Measurements from ENCODE around the gene ADCY1. TPM values are rescaled to one million over a fixed set of nuclear protein-coding genes. Genes with fewer than 3 reads are reported as not detected.

ADCY1 gene
- total RNA-seq, 6 donors from 2014 or later, result 0.46 to 4.1 (median 1.2) TPM

GRCh38 chr7:45631569-45631968 lies 57.4 kb downstream of the ADCY1 start:
- no peak for ATAC-seq (ENCODE audit: low FRiP score in 2 of 2)
- Histone ChIP-seq H3K4me1 (no peaks in the 10 kb centered on the region), H3K27ac (no peak overlapping the region), H3K9me3 (peaks cover 0 to 6% (median 0%) of the 10 kb centered on the region in 4 donors), H3K36me3 (no peaks in the 10 kb centered on the region), H3K27me3 (no peaks in the 10 kb centered on the region), H3K4me3 (no peak overlapping the region)
- no peak for TF ChIP-seq CTCF (IDR thresholded peaks at IDR 0.05)
- TF ChIP-seq EP300 (IDR thresholded peaks at IDR 0.05), result no peak
- no peak for TF ChIP-seq POLR2AphosphoS5 (IDR thresholded peaks at IDR 0.05)
- no peak for TF ChIP-seq POLR2A (IDR thresholded peaks at IDR 0.05)
- no peak for DNase-seq
- 97% methylated on average over 1 of the region's 1 CpG for WGBS, 2 donors

GRCh38 chr7:45636733-45637132 lies 62.6 kb downstream of the ADCY1 start:
- no peak for ATAC-seq (ENCODE audit: low FRiP score in 2 of 2)

GRCh38 chr7:45638916-45639315 lies 64.7 kb downstream of the ADCY1 start:
- no peak overlapping the region for H3K27ac ChIP-seq
- 62 to 65% methylated on average over 2 of the region's 2 CpGs for WGBS, 2 donors
- ATAC-seq (ENCODE audit: low FRiP score in 2 of 2) (no peak), DNase-seq (no peak)
- no peaks in the 10 kb centered on the region for H3K9me3 ChIP-seq
- H3K4me1 ChIP-seq, result no peaks in the 10 kb centered on the region
- H3K36me3 ChIP-seq, result no peaks in the 10 kb centered on the region
- H3K27me3 ChIP-seq, result no peaks in the 10 kb centered on the region
- H3K4me3 ChIP-seq, result no peak overlapping the region
- TF ChIP-seq EP300 (IDR thresholded peaks at IDR 0.05) (no peak), POLR2A (IDR thresholded peaks at IDR 0.05) (no peak), POLR2AphosphoS5 (IDR thresholded peaks at IDR 0.05) (no peak), CTCF (IDR thresholded peaks at IDR 0.05) (no peak)

More at GRCh38 chr7:45636733-45637132, 62.6 kb downstream of the ADCY1 start:
- DNase-seq, result no peak
- Histone ChIP-seq H3K4me3 (no peak overlapping the region), H3K36me3 (no peaks in the 10 kb centered on the region), H3K4me1 (no peaks in the 10 kb centered on the region), H3K9me3 (no peaks in the 10 kb centered on the region), H3K27me3 (no peaks in the 10 kb centered on the region), H3K27ac (no peak overlapping the region)
- WGBS, 2 donors, result 86 to 89% methylated on average over 3 of the region's 3 CpGs
- TF ChIP-seq POLR2AphosphoS5 (IDR thresholded peaks at IDR 0.05) (no peak), EP300 (IDR thresholded peaks at IDR 0.05) (no peak), POLR2A (IDR thresholded peaks at IDR 0.05) (no peak), CTCF (IDR thresholded peaks at IDR 0.05) (no peak)

- WGBS, 2 donors, result 62 to 84% methylated on average over 1 of the region's 1 CpG
- peaks cover 0 to 23% (median 5%) of the 10 kb centered on the region in 4 donors for H3K4me1 ChIP-seq
- H3K27me3 ChIP-seq, result no peaks in the 10 kb centered on the region
- DNase-seq (no peak), ATAC-seq (ENCODE audit: low FRiP score in 2 of 2) (no peak)
- no peak overlapping the region for H3K27ac ChIP-seq
- no peak overlapping the region for H3K4me3 ChIP-seq
- no peaks in the 10 kb centered on the region for H3K9me3 ChIP-seq
- H3K36me3 ChIP-seq, result no peaks in the 10 kb centered on the region
- TF ChIP-seq EP300 (IDR thresholded peaks at IDR 0.05), result no peak
- TF ChIP-seq CTCF (IDR thresholded peaks at IDR 0.05), result no peak
- no peak for TF ChIP-seq POLR2A (IDR thresholded peaks at IDR 0.05)
- no peak for TF ChIP-seq POLR2AphosphoS5 (IDR thresholded peaks at IDR 0.05)
Observed at GRCh38 chr7:45642044-45642443, 67.9 kb downstream of the ADCY1 start.

GRCh38 chr7:45643630-45644029 lies 69.5 kb downstream of the ADCY1 start:
- no peaks in the 10 kb centered on the region for H3K9me3 ChIP-seq
- H3K4me3 ChIP-seq, result no peak overlapping the region
- 83 to 91% methylated on average over 7 of the region's 7 CpGs for WGBS, 2 donors
- DNase-seq (no peak), ATAC-seq (ENCODE audit: low FRiP score in 2 of 2) (no peak)
- H3K36me3 ChIP-seq, result no peaks in the 10 kb centered on the region
- H3K27ac ChIP-seq, result no peak overlapping the region
- TF ChIP-seq POLR2AphosphoS5 (IDR thresholded peaks at IDR 0.05) (no peak), EP300 (IDR thresholded peaks at IDR 0.05) (no peak), POLR2A (IDR thresholded peaks at IDR 0.05) (no peak), CTCF (IDR thresholded peaks at IDR 0.05) (no peak)
- H3K4me1 ChIP-seq, result peaks cover 0 to 24% (median 5%) of the 10 kb centered on the region in 4 donors
- no peaks in the 10 kb centered on the region for H3K27me3 ChIP-seq
